HepG2 (cell line): ENCODE measurements around the gene EXOC6B. TPM values are rescaled to one million over a fixed set of nuclear protein-coding genes. Genes with fewer than 3 reads are reported as not detected.

ENCODE experiments used
- ATAC-seq: fragments of 200-7000 bp; cut with Tn5 transposase; 3 replicates; pipeline ENCODE4 v1.9.1; 2020; ENCODE audit warnings: mild to moderate bottlenecking, moderate library complexity
- BruUV-seq: library from RNA; stranded (reverse); fragments of 400-500 nt; replicated peaks from 2 replicates; lab custom pipeline; 2021; lab: Mats Ljungman, UMichigan
- CTCF ChIA-PET: fragments of 300-600 bp; formaldehyde crosslinking; extraction: SDS; loops from one replicate; lab custom pipeline; 2021; ENCODE audit warnings: low total read pairs, inconsistent platforms, low intra/inter-chr PET ratio; lab: Yijun Ruan, JAX
- POLR2A ChIA-PET: fragments of 350-600 bp; sonication (Branson Sonifier 250); formaldehyde crosslinking; loops from one replicate; lab custom pipeline; 2020; ENCODE audit warnings: antibody characterized with exemption, inconsistent platforms; lab: Yijun Ruan, JAX
- DNase-seq: peaks from one replicate; pipeline ENCODE4 v3.0.0-alpha.2; 2015; ENCODE audit warnings: low spot score
- FAIRE-seq: peaks from 3 replicates; lab custom pipeline; 2011; peaks lifted over from hg19 to GRCh38; lab: Jason Lieb, UNC
- H2AFZ ChIP-seq: one replicate; pipeline ENCODE4 v1.6.1; 2011; ENCODE audit warnings: low read length, inconsistent platforms
- H3K27ac ChIP-seq: fragments of 300-600 bp; 3 replicates; pipeline ENCODE4 v1.8.0; 2011; ENCODE audit warnings: mixed run types, mild to moderate bottlenecking, mixed read lengths, low read length, inconsistent platforms; ENCODE audit not compliant: insufficient read depth; ENCODE audit errors: extremely low read length
- H3K27me3 ChIP-seq, 2 experiments: fragments of 200-600 bp in 1 of 2; 2 replicates in 1 of 2; 3 replicates in 1 of 2; pipeline versions ENCODE4 v1.6.0 to v1.8.0; 2011; ENCODE audit warnings: low read length in 2 of 2, mild to moderate bottlenecking in 2 of 2, moderate library complexity in 2 of 2, inconsistent platforms in 1 of 2; ENCODE audit not compliant: insufficient read depth in 2 of 2, control insufficient read depth in 1 of 2
- H3K36me3 ChIP-seq, 2 experiments: fragments of 200-600 bp in 1 of 2; replicated peaks in 1 of 2; 2 replicates in 1 of 2; 3 replicates in 1 of 2; pipeline versions ENCODE4 v1.5.1 to v1.8.0; 2011; ENCODE audit warnings: low read length in 2 of 2, inconsistent platforms in 1 of 2; ENCODE audit not compliant: insufficient read depth in 2 of 2, control insufficient read depth in 1 of 2
- H3K4me1 ChIP-seq: 2 replicates; pipeline ENCODE4 v1.5.1; 2012; ENCODE audit warnings: low read length, inconsistent platforms; ENCODE audit not compliant: insufficient read depth
- H3K4me2 ChIP-seq: 2 replicates; pipeline ENCODE4 v1.6.0; 2011; ENCODE audit warnings: low read depth, low read length, inconsistent platforms
- H3K4me3 ChIP-seq, 3 experiments: fragments of 200-600 bp in 1 of 3; sonication (generic), shearing (Covaris generic) in 1 of 3; replicated peaks in 1 of 3; 2 replicates each; pipeline ENCODE4 v1.5.1; 2011 to 2016; ENCODE audit warnings: low read length in 3 of 3, inconsistent platforms in 2 of 3, low read depth in 2 of 3, mild to moderate bottlenecking in 2 of 3, control low read depth in 1 of 3, mixed read lengths in 1 of 3; ENCODE audit not compliant: insufficient read depth in 1 of 3
- H3K79me2 ChIP-seq: one replicate; pipeline ENCODE4 v1.6.1; 2011; ENCODE audit warnings: low read length, inconsistent platforms; ENCODE audit not compliant: insufficient read depth
- H3K9ac ChIP-seq: 2 replicates; pipeline ENCODE4 v1.6.0; 2011; ENCODE audit warnings: mild to moderate bottlenecking, low read depth, low read length, inconsistent platforms; ENCODE audit not compliant: insufficient read depth
- H3K9me3 ChIP-seq: 2 replicates; pipeline ENCODE4 v1.5.1; 2012; ENCODE audit warnings: mild to moderate bottlenecking, low read length
- H4K20me1 ChIP-seq: 2 replicates; pipeline ENCODE4 v1.6.0; 2011; ENCODE audit warnings: inconsistent platforms, mild to moderate bottlenecking, low read length, moderate library complexity; ENCODE audit not compliant: insufficient read depth
- EP300 ChIP-seq, 3 experiments: sonication (generic) in 1 of 3; formaldehyde crosslinking in 1 of 3; IDR thresholded peaks; 2 replicates each; pipeline versions ENCODE4 v1.5.1 to v1.6.1; 2011 to 2020; ENCODE audit warnings: low read depth in 2 of 3, low read length in 2 of 3, borderline replicate concordance in 1 of 3, improper control_type of control experiment in 1 of 3, mild to moderate bottlenecking in 1 of 3, missing genetic modification reagents in 1 of 3, moderate library complexity in 1 of 3
- HNRNPK ChIP-seq: fragments of 200-400 bp; formaldehyde crosslinking; IDR thresholded peaks from 2 replicates; pipeline ENCODE4 v1.6.1; 2018; ENCODE audit warnings: low read length, low read depth, moderate library complexity, mild to moderate bottlenecking; ENCODE audit not compliant: poor library complexity, severe bottlenecking
- HOXD1 ChIP-seq: sonication (generic); formaldehyde crosslinking; IDR thresholded peaks from 2 replicates; pipeline ENCODE4 v1.5.0; 2020; ENCODE audit warnings: missing genetic modification reagents
- NCOR1 ChIP-seq: fragments of 200-600 bp; sonication (generic); IDR thresholded peaks from 2 replicates; pipeline ENCODE4 v1.7.0; 2017; ENCODE audit warnings: antibody characterized with exemption, low read length, borderline replicate concordance
- RAD51 ChIP-seq: fragments of 450-650 bp; IDR thresholded peaks from 2 replicates; pipeline ENCODE4 v1.6.1; 2016; ENCODE audit warnings: borderline replicate concordance
- ZNF597 ChIP-seq: sonication (generic); formaldehyde crosslinking; IDR thresholded peaks from 2 replicates; pipeline ENCODE4 v1.5.0; 2020; ENCODE audit warnings: missing genetic modification reagents
- ZNF704 ChIP-seq: sonication (generic); formaldehyde crosslinking; IDR thresholded peaks from 2 replicates; pipeline ENCODE4 v1.8.1; 2023; ENCODE audit warnings: mild to moderate bottlenecking, inconsistent platforms, moderate library complexity, missing genetic modification reagents, borderline replicate concordance
- WGBS: methylation state at CpG from one replicate; pipeline ENCODE4 v1.1.6; 2017; ENCODE audit warnings: low lambda C conversion rate; 5-methylcytosine and 5-hydroxymethylcytosine counted together
- in situ Hi-C: cut with HindIII; loops from 2 replicates; pipeline ENCODE4 v1.10.0; 2017; ENCODE audit warnings: low pct_unique_long_range_greater_than_20kb; ENCODE audit not compliant: extremely low pct_ligation_motif_present
- intact Hi-C: fragments of 100-400 bp; cut with micrococcal nuclease; formaldehyde crosslinking; loops from one replicate; pipeline ENCODE4 v1.10.0; 2022; ENCODE audit not compliant: unreplicated experiment
- polyA plus RNA-seq, 8 experiments: library from polyadenylated mRNA; depleted of rRNA in 3 of 8; stranded (reverse) in 7 of 8; unstranded in 1 of 8; fragments of >200 nt; fragmentation: Illumina TruSeq in 4 of 8; extraction: Trizol in 4 of 8; gene quantifications; 2 replicates each; pipeline versions ENCODE4 v1.2.1 to v1.2.3, GENCODE V29; 2011 to 2016; ENCODE audit warnings: low read depth in 4 of 8, missing spikeins in 1 of 8, mixed read lengths in 1 of 8; ENCODE audit not compliant: insufficient read depth in 1 of 8
- total RNA-seq, 5 experiments: library from RNA; depleted of rRNA; stranded (reverse); fragments of >200 nt; fragmentation: Illumina TruSeq; extraction: Trizol; gene quantifications; 2 replicates each; pipeline ENCODE4 v1.2.3, GENCODE V29; 2016; ENCODE audit warnings: low read depth in 1 of 5

EXOC6B gene
- total and polyA plus RNA-seq, 2 of the 13 experiments (the other 11 are each of a cell fraction or from before 2014, with no cell fraction given): 9.1 to 15.9 TPM

- TF ChIP-seq EP300 (IDR thresholded peaks at IDR 0.05; ENCODE audit: low read depth in 2 of 2, low read length in 2 of 2) (peak in 1 of 2 experiments; percentile 50; a peak in 1 of 4 replicates), EP300 (CRISPR knock-in tag; IDR thresholded peaks at IDR 0.05; ENCODE audit: borderline replicate concordance) (no peak), NCOR1 (0 out of 2 replicates have a peak, but pooled peaks have one; percentile 26), HNRNPK (no peak)
These were observed 387.5 kb downstream of the EXOC6B start (continued) for GRCh38 chr2:72438364-72438763.

GRCh38 chr2:72431737-72432136 is 394.1 kb downstream of the EXOC6B start:
- in situ Hi-C loops (no loop called here), intact Hi-C loops (no loop called here)
- no peak overlapping the region for H3K27ac ChIP-seq
- WGBS: 91% methylated on average over 4 of the region's 4 CpGs
- no peaks in the 10 kb centered on the region; the same call in 1 of the 2 replicates for H3K9me3 ChIP-seq
- ChIA-PET CTCF (no interaction called here), POLR2A (no interaction called here)
- no peak overlapping the region for H2AFZ ChIP-seq
- no TSS peak for BruUV-seq
- no peaks in the 10 kb centered on the region; a peak in 1 of 5 replicates for H3K36me3 ChIP-seq
- DNase-seq: no peak
- H3K4me2 ChIP-seq: no peak overlapping the region
- no peak for FAIRE-seq
- ATAC-seq: no peak
- H3K9ac ChIP-seq: no peak overlapping the region
- H4K20me1 ChIP-seq: no peaks in the 10 kb centered on the region
- no peaks in the 10 kb centered on the region for H3K27me3 ChIP-seq
- H3K4me1 ChIP-seq: no peaks in the 10 kb centered on the region
- no peak for TF ChIP-seq HOXD1 (CRISPR knock-in tag)
- TF ChIP-seq ZNF597: no peak
- no peak for TF ChIP-seq ZNF704
- no peak for TF ChIP-seq RAD51
- H3K79me2 ChIP-seq: no peaks in the 10 kb centered on the region
- no peak overlapping the region for H3K4me3 ChIP-seq
